ENCODE data around the gene EPHA8.
A peak's percentile ranks its signal among the peaks of the same experiment; 100 is the strongest.

EPHA8 gene

GRCh38 chr1:22625262-22625925 is 62.1 kb downstream of the EPHA8 start:
- DNase-seq: no peak

- DNase-seq: no peak
Measured at GRCh38 chr1:22626237-22627157, 63.2 kb downstream of the EPHA8 start.

- no peak for DNase-seq
Measured at GRCh38 chr1:22627331-22627730, 64.0 kb downstream of the EPHA8 start.

- no peak for DNase-seq
Measured at GRCh38 chr1:22628698-22629444, 65.6 kb downstream of the EPHA8 start.

GRCh38 chr1:22629886-22630285 is 66.6 kb downstream of the EPHA8 start:
- DNase-seq: no peak

GRCh38 chr1:22633697-22634463 is 70.6 kb downstream of the EPHA8 start:
- DNase-seq: no peak

- no peak for DNase-seq
Measured at GRCh38 chr1:22635436-22635835, 72.1 kb downstream of the EPHA8 start.

GRCh38 chr1:22636353-22636752 is 73.1 kb downstream of the EPHA8 start, which contains the start of gene C1QA:
Gene C1QA (plus strand): TSS chr1:22636628. CDS start chr1:22637617, 989 bp downstream.
- no peak for DNase-seq

- no peak for DNase-seq
Measured at GRCh38 chr1:22636927-22637326, 73.6 kb downstream of the EPHA8 start.

- no peak for DNase-seq
Measured at GRCh38 chr1:22637907-22638445, 74.7 kb downstream of the EPHA8 start.

- no peak for DNase-seq
Measured at GRCh38 chr1:22638476-22639234, 75.4 kb downstream of the EPHA8 start.

- DNase-seq: no peak
Measured at GRCh38 chr1:22639286-22639685, 76.0 kb downstream of the EPHA8 start.

GRCh38 chr1:22641247-22641646 is 78.0 kb downstream of the EPHA8 start:
- DNase-seq: no peak

GRCh38 chr1:22641906-22642636 is 78.8 kb downstream of the EPHA8 start:
- DNase-seq: peak in 1 of 2 experiments; percentile 16

GRCh38 chr1:22643381-22643780 is 80.1 kb downstream of the EPHA8 start, which contains the start of gene C1QC:
Gene C1QC (plus strand): TSS chr1:22643633. CDS start chr1:22644024, 391 bp downstream.
- no peak for DNase-seq

- DNase-seq: no peak
Measured at GRCh38 chr1:22643928-22644327, 80.6 kb downstream of the EPHA8 start.

- no peak for DNase-seq
Measured at GRCh38 chr1:22645931-22646330, 82.6 kb downstream of the EPHA8 start.

GRCh38 chr1:22646384-22646783 is 83.1 kb downstream of the EPHA8 start:
- DNase-seq: no peak

- no peak for DNase-seq
Measured at GRCh38 chr1:22650089-22650693, 86.9 kb downstream of the EPHA8 start.

Measured in AML-193 (cell line).